T47D (cell line): Measurements from ENCODE around the gene ABT1.

ENCODE experiments used
- DNase-seq, 2 experiments: peaks; one replicate each; pipeline versions ENCODE4 v3.0.0 to v3.0.0-alpha.2; 2011 to 2012; ENCODE audit warnings: low read depth in 1 of 2, low spot score in 1 of 2
- JUND ChIP-seq: IDR thresholded peaks from 2 replicates; pipeline ENCODE4 v1.6.1; 2012; ENCODE audit warnings: low read depth
- in situ Hi-C: cut with HindIII; loops from 2 replicates; pipeline ENCODE4 v1.10.0; 2016; ENCODE audit warnings: low sequenced_read_pairs, low pct_unique_long_range_greater_than_20kb

ABT1 gene

DNA sequence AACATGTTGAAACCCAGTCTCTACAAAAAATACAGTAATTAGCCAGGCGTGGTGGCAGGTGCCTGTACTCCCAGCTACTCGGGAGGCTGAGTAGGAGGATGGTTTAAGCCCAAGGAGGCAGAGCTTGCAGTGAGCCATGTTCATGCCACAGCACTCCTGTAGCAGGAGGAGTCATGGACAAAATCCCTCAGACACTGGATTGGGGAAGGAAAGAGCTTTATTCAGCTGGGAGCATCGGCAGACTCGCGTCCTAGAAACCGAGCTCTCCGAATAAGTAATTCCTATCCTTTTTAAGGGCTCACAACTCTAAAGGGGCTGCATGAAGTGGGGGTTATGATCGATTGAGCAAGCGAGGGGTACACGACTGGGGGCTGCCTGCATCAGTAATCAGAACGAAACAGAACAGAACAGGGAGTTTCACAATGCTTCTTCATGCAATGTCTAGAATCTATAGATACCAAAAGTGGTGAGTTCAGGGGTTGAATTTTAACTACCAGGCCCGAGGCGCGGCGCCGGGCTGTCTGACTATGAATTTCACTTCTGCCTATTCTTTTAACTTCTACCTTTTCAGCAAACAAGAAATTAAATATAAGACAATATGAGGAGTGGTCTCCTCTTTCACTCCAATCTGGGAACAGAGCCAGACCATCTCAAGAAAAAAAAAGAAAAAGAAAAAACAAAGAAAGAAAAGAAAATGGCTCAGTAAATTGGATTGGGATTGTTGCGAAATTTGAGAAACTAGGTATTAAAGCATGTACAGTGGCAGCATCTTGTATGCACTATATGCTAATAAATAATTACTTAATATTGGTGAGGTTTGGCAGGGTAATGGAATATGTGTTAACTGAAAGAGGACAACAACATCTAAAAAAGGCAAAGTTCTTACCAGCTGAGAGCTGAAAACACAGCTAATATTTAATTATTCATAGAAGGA lies 35.0 kb upstream of the ABT1 start:
- no peak for TF ChIP-seq JUND
- DNase-seq, result no peak
- in situ Hi-C loops, result no loop called here

DNA sequence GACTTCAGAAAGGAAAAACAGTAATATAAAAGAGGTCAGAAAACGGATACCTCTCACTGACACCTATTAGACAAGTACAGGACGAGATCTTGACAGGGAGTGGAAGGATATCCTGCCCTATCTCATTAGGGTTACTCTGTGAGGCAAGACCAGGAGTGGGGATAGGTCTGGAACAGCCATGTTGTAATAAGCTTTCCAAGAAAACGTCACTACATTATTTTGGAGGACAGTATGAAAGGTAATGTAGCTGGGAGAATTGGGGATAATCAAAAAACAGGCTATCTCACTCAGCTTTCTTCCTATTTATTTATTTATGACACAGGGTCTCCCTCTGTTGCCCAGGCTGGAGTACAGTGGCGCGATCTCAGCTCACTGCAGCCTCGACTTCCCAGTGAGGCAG lies 33.3 kb upstream of the ABT1 start:
- no peak for TF ChIP-seq JUND
- no peak for DNase-seq
- in situ Hi-C loops, result no loop called here

DNA sequence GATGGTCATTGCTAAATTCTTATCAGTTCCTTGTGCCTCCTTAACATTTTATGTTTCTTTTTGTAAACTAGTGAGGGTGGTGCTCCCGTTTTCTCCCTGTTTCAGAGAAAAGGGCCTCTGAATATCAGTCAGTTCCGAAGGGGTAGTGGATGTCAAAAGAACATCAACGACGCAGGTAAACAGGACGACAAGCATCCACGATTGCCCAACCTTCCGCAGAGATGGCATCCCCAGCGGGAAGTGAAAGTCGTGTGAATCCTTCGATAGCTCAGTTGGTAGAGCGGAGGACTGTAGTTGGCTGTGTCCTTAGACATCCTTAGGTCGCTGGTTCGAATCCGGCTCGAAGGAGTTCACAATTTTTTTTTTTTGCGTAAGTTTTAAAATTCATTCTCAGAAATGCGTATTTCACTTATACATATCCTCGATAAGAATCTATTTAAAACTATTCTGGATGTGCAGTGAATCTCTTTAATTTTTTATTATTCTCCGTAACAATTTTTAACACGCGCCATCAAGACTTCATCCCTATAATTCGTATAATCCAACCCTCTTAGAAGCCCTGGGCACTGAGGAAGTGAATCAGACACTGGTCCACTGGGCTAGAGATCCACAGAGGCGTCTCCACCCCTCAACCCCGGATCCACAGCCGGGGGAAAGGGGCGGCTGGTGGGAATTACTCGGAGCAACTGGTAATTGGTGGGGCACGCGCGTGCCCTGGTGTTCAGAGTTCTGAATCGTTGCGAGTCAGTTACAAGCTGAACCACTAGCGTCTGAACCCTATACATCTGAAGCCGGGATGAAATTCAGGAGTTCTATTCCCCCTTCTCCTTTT lies 27.9 kb upstream of the ABT1 start:
- TF ChIP-seq JUND, result no peak
- DNase-seq, result peak in 1 of 2 experiments; percentile 94
- in situ Hi-C loops, result no loop called here

DNA sequence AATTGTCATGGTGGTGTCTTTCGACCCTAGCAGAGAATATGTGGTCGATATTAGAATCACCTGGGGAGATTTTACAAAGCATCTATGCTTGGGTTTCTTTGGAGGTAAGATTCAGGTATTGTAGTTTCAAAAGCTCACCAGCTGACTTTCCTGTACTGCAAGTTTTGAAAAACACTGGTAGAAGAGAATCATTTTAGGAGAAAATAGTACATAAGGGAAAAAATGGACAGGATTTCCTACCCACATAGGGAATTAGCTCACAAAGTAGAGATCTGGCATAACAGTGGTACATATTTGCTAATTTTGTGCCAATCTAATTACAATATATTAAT lies 27.4 kb upstream of the ABT1 start:
- TF ChIP-seq JUND, result no peak
- in situ Hi-C loops, result no loop called here

DNA sequence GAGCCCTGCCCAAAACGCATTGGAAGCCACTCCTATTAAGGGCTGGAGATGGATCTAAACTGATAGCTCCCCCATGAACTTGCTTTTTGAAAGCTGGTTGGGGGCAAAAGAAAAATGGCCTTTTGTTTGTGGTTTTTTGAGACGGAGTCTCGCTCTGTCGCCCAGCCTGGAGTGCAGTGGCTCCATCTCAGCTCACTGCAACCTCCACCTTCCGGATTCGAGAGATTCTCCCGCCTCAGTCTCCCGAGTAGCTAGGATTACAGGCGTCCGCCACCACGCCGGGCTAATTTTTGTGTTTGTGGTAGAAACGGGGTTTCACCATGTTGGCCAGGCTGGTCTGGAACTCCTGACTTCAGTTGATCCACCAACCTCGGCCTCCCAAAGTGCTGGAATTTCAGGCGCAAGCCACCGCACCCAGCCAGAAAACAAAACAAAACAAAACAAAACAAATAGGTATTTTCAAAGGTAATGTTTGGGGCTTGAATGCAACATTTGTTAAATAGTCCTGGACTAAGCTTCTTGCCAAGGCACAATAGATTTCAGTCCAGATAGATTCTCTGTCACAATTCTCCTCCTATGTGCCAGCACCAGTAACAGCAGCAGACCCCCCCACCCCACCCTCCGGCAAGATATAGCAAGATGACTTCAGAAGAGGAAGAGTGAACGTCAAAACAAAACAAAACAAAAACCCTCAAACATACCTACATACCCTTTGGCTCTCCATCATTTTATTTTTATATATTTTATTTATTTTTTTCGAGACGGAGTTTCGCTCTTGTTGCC lies 26.5 kb upstream of the ABT1 start:
- no peak for TF ChIP-seq JUND
- in situ Hi-C loops, result no loop called here
- peak in 1 of 2 experiments; percentile 22 for DNase-seq

More for the DNA sequence above, 27.4 kb upstream of the ABT1 start:
- no peak for DNase-seq

DNA sequence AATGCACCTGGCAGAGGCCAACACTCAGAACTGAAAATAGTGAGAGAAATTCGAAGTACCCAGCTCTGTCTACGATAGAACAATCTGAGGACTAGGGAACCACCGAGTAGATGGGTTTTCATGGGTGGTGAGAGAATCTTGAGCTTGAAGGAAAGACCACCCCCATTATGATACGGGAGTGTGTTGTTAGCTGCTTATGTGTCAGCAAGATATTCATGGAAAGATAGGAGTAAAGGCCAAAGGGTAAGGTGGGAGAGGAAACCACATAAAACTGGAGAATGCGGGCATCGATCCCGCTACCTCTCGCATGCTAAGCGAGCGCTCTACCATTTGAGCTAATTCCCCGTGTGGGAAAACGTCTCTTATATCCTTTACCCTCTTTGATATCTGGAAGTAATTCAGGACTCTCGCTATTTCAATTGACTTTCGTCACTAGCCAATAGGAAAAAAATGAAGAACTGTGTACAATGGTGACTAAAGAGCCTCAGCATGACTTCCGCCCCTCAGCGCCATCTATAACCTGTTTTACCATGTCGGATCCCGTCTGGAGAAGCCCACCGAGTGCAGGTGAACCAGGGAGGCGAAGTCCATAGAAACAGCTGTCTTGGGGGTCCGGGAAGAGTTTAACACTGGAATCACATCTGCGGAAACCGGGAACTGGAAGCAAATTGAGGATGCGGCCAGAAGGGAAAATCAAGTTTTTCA lies 25.0 kb upstream of the ABT1 start:
- TF ChIP-seq JUND, result no peak
- DNase-seq, result peak in 1 of 2 experiments; percentile 87
- in situ Hi-C loops, result no loop called here

DNA sequence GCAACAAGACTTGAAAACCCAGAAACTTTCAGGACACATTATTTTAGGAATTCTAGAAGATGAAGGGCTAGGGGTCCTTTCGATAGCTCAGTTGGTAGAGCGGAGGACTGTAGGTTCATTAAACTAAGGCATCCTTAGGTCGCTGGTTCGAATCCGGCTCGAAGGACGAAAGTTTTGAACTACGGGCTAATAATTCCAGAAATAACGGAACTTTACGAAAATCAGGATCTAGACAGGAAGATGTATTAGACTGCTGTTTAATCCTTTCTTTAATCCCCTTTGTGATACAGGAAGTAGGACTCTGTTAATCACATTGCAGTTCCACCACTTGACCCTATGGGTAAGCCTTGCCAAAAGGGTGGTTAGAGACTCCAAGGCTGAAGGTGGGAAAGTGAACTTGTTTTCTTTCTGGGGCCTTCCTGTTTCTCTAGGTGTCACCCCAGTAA lies 21.2 kb upstream of the ABT1 start:
- no peak for DNase-seq
- in situ Hi-C loops, result no loop called here
- no peak for TF ChIP-seq JUND

DNA sequence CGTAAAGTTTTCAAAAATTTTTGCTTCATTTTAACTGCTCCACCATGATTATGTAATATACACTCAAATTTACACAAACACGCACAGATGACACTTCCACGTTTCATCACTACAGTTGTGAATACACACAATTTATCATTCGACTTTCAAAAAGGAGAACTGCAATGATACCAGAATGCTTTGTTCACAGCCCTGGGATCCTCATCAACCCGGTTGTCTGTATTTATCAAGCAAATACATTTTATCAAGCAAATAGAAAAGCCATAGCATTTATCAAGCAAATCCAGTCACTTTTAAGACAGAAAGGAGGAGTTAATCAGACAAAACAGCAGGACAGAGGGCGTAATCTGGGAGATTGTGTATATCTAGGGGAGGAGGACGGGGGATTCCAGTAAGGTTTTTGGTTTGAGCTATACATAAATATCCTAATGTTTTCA lies 20.3 kb upstream of the ABT1 start:
- no peak for TF ChIP-seq JUND
- in situ Hi-C loops, result no loop called here
- no peak for DNase-seq

DNA sequence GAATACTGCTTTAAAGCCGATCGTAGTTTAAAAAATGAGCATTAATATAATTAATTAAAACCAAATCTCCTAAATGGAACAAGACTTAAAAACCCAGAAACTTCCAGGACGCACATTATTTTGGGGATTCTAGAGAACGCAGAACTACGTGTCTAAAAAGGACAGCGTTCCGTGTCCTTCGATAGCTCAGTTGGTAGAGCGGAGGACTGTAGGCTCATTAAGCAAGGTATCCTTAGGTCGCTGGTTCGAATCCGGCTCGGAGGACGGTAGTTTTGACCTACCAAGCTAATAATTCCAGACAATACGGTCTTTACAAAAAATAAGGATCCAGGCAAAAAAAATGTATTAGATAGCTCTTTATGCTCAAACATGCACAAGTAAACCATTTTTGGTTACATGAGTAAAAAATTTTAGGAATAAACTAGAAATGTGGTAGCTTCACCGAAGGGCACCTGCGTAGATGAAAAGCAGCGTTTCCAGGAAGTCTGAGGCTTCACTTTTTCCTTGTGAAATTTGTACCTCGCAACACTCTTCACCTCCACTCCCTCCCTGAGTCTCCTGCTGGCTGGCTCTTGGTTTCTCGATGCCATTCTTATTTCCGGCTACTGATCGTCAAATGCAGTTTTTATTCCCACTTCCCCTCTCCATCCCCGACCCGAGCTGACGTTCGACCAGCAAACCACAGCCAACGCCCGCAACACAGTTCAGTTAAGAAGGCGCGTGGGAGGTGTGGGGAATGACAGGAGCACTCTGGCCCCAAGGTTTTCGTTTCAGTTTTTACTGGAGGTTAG lies 19.6 kb upstream of the ABT1 start:
- in situ Hi-C loops, result no loop called here
- peak in 1 of 2 experiments; percentile 34 for DNase-seq
- no peak for TF ChIP-seq JUND

DNA sequence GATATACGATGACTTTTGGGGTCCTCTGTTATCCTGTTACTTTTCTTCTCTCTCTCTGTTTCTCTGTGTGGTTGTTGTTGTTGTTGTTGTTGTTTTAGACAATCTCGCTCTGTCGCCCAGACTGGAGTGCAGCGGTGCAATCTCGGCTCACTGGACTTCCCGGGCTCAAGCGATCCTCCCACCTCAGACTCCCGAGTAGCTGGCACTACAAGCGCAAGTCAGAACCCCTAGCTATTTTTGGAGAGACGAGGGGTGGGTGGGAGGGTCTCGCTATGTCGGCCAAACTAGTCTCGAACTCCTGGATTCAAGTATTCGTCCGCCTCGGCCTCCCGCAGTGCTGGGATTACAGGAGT lies 19.1 kb upstream of the ABT1 start:
- TF ChIP-seq JUND, result no peak
- in situ Hi-C loops, result no loop called here
- no peak for DNase-seq

DNA sequence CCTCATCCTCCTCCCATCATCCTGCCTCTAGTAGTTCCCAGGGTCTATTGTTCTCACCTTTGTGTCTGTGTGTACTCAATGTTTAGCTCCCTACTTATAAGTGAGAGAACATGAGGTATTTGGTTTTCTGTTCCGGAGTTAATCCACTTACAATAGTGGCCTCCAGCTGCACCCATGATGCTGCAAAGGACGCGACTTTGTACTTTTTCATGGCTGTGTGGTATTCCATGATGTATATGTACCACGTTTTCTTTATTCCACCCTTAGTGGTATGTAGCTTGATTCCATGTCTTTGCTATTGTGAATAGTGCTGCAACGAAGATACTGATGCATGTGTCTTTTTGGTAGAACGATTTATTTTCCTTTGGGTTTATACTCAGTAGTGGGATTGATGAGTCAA lies 18.5 kb upstream of the ABT1 start:
- TF ChIP-seq JUND, result no peak
- no peak for DNase-seq
- in situ Hi-C loops, result no loop called here
